CD4-positive, alpha-beta T cell treated with Interferon gamma for 1 hour (primary cell): ENCODE results near the gene SPARC.

Source experiments
- DNase-seq: peaks from one replicate; pipeline ENCODE4 v3.0.0-alpha.2; 2020

Gene SPARC

DNA sequence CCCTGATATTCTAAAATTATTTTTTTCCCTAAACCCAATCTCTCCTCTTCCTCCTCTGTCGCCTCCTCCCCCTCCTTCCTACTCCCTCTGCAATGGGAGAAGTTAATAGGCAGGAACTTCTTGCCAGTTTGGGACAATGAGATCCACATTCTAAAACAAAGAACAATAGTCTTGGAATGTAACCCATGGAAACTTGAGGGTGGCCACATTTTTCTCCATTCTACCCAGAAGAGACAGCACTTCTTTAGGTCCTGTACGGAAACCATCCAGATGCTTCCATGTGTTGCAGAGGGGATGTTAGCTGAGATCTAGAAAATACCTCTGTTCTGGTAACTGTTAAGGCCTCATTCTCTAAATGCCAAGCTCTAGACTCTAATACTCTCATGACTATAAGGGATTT, 10.0 kb downstream of the SPARC start:
- DNase-seq = no peak

DNA sequence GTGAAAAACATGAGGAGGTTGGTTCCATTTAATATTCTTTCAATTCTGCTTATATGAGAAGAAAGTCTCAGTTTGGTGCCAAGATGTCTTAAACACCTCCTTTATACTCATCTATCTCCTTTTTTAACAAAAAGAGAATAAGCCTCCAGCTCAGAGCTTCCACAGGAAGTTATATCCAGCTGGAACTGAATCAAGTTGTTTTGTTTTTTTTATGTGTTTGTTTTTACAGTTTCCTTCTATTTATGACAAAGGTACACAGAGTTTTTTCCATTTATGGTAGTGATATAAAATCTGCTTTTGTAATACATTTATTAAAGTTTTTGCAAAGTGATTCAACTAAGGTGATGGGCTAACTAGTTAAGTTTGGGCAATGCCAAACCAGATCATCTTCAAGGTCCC, 10.4 kb downstream of the SPARC start:
- DNase-seq = no peak

DNA sequence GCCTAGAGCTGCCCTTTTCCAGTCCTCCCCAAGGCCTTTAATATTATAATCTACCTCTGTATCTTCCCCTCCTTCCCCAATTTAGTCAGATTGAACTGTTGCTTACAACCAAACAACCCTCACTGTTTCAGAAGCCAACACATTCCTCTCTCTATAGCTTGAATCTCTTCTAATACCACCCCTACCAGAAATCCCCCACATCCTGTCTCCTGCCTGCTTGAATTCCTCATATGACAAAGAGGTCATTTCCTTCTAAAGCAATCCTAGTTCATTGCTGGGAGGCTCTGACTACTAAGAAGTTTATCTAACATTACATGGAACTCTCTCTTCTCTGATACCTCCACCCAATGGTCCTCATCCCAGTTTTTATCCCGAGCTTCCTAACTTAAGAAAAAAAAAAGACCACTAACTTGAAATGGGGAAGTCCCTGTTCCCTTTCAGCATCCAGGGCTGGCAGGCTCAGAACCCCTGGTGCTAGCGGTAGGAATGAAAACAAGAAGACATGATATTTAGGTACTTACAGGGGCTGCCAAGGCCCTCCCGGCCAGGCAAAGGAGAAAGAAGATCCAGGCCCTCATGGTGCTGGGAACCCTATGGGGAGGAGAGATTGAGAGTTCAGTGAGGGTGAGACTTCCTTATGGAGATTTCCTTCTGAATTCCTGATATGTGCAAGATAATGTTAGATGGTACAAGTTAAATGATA, 11.0 kb downstream of the SPARC start:
- DNase-seq = no peak

DNA sequence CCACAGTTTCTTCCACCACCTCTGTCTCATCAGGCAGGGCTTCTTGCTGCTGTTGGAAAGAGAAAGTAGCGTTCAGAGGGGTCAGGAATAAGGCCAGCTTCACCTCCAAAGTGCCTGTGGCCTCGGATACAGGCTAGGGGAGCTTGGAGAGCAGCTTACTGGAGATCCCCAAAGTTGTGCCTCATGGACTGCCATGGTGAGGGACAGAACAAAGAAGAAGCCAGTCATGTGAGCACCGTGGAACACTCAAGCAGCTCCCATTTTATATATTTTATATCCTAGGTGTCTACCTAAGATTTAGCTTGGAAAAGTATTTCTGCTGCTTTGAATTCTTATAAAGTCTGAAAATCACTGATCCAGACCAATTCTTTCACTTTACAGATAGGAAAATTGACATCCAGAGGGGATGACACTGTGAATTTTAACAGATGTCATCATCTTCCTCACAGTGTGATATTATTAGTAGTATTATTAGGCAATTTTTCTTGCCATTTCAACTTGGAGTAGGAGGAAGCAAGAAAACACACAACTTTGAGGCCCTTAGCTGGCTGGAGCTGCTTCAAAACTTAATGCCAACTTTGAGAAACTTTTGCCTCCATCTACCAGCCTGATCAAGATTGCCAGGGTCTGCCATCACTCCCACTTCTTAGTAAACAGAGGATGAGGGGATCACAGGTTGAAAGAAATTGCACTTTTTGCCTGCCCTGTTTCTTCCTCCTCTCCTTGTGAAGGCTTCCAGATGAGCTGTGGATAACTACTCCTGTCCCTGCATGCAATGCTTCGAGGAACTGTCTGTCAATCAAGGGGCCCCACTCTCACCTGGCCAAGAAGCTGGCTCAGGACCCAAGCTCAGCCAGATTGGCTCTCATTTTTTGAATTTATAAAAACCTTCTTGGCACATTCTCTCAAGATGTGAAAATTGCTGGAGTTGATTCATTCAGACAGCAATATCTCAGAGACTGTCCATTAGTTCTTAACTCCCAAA, 11.8 kb downstream of the SPARC start:
- DNase-seq = no peak

DNA sequence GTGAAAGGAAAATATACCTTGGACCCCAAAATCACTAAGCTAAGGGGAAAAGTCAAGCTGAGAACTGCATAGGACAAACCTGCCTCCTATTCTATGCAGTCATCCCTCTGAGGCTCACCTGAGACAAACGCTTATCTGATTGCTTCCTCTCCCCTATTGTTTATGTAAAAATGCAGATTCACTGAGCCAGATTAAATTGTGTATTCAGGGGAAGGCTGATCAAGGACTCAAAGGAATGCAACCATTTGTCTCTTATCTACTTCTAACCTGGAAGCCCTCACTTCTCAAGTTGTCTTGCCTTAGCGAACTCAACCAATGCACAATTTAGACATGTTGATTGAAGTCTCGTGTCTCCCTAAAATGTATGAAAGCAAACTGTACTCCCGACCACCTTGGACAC, 13.3 kb downstream of the SPARC start:
- DNase-seq = no peak

DNA sequence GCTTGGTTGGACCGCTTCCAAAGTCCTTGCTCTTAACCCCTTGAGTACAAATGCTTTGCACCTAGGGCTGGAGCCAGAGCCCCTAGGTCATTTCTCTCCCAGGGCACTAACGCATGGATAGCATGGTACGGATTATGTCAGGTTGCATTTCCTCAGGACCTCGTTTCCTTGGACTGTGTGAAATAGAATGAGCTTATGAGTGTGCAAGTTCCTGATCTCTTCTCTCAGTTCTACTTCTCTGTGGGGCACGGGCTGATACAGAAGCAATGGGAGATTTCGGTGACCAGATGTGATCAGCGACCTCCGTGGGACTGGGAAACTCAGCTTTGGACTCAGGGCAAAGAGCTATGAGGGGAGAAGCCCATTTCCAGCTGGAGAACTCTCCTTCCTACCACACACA, 14.2 kb downstream of the SPARC start:
- DNase-seq = no peak

DNA sequence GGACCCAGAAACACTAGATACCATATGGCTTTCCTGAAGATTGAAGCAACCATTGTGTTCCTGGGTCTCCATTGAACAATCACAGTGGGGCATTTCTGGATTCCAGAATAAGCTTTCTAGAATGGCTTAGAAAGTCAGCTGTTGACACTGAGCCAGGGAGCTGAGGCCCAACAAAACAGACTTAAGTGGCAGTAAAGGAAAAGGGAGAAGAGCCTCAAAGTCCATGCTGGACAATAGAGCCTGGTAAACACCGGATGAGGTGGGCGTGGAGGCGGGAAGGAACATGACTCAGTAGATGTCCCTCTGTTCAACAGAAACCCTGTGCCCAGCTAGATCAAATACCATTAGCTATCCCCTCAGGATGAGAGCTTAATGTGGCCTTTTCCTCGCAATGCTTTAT, 14.8 kb downstream of the SPARC start:
- DNase-seq = no peak

DNA sequence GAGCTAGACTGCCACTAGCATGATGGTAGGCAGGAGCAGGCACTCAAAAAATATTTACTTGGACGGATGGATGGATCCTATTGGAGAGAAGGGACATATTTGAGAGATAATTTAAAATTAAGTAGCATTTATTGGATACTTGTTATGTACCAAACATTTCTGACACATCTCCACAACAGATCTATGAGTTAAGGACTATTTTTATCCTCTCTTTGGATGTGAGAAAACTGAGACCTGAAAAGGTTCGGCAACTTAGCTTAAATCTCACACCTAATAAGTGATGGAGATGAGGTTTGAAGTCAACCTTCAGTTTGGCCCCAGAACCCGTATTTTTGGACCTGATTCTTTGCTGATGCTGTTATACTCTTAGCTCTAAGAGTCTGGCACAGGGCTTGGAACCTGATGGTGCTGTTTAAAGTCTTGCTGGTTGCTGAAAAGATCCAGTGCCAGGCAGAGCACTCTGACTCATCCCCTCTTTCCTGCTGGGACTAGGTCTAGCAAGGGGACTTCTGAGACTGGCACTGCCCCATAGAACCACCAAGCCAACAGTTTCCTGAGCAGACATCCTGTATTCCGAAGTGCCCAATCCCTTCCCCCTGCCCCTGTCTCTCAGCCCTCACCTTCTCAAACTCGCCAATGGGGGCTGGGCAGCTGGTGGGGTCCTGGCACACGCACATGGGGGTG, 15.6 kb downstream of the SPARC start:
- DNase-seq = no peak

DNA sequence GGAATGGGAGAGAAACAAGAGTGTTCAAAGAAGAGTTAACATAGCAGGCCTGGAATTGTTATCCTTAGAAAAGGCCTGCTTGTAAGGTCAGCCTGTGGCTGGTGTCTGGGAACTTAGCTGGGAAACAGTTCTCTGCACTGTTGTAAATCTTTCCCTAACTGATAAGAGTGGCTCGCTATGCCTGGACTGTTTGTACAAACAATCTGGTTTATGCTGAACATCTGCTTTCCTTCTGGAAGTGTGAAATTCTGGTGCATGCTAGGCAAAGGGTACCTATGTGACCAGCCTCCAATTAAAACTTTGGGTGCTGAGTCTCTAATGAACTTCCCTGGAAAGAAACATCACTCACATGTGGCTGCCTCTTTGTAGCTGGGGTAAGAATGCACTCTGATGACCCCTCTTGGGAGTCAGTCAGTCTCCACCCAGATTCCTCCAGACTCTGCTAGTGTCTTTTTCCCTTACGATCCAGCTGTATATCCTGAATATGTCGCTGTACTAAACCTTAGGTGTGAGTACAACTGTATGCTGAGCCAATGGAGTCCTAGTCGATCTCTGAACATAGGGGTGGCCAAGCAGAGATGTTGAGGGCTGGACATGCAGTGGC, 16.5 kb downstream of the SPARC start:
- no peak for DNase-seq

DNA sequence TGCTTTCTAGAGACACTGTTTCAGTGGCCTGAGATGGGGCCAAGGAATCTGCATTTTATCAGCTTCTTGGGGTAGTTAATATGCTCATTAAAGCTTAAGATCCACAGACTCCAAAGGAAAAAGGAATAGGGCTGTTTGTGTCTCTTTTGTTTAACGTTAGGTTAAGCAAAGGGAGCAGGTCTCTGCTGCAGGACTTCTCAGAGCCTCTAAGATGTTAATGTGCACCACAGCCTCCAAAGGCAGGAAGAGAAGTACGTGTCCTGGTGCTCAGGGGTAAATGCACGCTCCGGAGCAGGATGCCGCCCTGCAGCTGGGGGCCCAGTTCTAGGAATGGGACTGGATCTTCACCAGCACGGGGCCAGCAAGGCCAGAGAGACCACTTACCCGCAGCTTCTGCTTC, 19.6 kb downstream of the SPARC start:
- no peak for DNase-seq

DNA sequence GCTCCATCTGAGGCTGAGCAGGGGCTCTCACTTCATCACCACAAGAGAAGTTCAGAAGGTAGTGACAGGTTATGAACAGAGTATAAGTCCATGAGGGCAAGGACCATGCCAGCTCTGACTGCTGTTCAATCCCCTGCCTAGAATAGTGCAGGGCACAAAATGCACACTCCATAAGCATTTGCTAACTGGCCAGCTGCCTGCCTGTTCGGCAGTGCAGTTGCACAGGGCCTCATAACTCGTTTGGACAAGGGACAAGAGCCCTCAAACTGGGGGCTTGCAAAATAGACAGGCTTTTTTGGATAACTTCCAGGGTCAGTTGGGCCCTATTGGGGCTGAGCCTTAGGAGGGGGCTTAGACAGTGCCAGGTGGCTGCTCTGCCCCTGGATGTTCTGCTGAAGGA, 21.1 kb downstream of the SPARC start:
- no peak for DNase-seq

DNA sequence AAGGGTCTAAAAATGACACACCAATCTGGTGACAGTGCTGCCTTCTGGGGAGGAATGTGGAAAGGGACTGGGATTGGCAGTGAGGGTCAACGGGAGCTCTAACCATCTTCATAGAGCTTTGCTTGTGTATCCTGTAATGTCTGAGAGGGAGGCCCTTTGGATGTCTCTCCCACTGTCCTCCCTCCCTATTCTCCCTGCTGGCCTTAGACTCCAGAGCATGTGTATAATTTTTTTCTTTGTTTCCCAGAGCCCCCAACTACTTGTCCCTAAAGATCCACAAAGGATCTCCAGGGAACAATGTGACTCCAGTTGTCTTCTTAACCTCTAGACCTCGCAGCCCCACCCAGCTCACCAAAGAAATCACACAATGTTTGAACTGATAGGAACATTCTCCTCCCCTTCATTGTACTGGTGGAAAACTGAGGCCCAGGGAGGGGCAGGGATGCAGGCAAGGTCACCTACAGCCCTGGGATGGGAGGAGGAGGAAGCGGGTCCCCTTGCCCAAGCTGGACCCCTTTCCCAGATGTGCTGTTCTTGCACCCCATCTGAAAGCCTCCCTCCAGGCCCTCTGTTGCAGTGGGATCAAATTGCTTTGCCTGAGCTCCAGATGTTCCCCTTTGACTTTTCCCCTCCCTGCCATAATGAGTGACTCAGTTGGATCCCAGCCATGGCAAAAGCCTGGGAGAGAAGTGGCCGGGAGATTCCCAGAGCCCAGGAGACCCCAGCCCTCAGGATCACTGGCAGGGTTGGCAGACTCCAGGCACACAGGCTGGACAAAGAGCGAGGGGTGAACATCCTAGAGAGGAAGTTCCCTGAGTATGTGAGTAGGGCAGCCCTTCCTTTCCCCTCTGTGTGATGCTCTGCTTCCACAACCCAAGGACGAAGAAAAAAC, 21.8 kb downstream of the SPARC start:
- no peak for DNase-seq

DNA sequence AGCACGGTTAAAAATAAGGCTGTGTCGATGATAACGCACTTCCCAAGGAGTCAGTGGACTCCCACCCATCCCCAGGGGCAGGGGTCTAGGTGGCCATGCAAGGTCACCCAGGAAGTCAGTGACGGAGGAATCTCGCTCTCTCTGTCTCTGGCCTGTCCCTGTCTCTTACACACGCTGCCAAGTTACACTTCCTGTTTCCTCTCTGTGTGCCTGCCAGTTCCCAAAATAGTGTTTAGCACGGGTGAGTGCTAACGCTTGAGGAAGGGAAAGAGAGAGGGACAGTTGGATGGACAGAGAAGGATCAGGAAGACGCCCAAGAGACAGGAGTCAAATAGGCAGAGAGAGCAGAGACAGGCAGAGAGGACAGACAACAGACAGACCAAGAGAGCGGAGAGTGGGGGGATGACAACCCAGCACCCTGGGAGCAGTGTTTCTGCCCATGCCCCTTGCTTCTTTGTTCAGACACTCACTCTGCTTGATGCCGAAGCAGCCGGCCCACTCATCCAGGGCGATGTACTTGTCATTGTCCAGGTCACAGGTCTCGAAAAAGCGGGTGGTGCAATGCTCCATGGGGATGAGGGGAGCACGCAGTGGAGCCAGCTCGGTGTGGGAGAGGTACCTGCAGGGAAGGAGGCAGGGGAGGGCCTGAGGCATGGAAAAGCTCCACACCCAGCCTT, 23.0 kb downstream of the SPARC start:
- peak; percentile 10 for DNase-seq

DNA sequence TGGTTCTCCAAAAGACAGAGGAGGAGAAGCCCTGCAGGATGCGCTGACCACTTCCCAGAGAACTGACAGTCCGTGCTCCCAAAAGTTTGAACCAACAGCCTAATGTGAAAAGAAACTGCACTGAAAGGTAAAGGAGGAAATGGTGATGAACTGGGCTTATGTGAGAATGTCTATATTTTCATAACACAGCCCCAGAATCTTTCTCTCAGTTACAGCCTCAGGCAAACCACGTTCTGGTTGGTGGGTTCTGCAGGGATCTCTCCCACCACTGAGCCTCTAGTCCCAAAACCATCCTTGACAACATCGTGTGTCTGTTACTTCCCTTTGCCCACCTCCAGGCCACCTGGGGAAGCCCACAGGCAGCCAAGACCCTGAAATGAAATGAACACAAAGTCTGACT, 23.9 kb downstream of the SPARC start:
- no peak for DNase-seq

DNA sequence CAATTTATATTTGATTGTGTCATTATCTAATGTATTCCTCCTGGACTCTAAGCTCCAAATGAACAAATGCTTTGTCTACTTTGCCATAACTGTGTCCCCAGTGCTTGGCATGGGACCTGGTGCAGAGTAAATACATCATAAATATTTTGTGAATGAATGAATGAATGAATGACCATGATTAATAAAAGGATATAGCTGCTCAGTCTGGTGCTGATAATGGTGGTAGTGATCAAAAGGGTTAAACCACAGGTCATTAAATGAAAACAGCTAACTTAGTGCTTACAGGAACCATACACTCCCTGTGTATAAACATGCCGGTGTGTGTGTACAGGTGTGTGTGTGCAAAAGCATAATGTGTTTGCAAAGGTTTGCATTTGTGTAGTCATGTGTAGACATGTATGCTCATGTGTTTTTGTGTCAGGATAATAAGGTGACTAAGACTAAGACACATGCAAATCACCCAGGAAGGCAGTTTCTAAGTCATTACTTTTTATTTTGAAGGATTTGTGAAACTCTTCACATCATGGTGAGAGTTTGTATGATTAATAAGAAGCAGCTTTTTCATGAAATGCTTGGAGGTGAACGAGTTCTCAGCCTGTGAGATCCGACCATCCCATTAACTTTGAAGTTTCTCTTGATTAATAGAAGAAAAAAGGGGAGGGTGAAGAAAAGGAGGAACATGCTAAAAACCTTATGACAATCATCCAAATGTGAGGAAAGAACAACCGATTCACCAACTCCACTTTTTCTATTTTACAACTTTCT, 24.6 kb downstream of the SPARC start:
- no peak for DNase-seq

DNA sequence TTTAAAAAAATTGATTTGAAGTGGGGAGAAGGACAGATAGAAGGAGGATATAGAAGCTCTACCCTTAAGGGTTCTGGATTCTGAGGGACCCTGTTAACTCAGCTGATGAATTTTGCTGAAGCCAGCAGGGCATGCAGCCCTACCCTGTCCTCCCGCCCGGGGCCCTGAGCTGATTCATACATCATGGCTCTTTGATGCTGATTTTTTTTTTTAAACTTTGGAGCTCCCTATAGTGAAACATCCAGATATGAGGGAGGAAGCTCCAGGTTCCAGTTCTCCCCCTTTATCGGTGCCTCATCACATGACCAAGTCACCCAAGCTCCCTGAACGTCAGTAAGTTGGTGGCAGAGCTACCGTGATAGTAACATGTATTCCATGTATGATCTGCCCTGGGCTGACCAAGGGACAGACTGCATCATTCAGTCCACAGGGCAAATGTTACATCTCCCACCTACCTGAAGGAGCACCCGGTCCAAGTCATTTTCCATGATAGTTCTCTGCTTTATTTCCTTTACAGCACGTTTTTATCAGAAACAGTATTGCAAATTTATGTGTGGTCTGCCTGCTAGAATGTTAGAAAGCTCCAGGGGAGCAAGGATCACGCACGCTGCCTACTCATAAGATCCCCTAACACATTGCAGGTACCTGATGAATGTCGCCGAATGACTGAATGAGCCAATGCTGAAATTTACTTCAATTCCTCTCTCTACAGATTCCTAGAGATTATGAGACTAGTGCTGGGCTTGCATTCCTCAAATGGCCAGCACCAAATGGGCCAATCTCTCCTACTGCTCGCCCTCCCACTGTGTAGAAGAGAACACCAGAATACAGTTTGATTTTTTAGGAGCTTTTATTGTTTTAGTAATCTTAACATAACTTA, 25.9 kb downstream of the SPARC start:
- DNase-seq = no peak

DNA sequence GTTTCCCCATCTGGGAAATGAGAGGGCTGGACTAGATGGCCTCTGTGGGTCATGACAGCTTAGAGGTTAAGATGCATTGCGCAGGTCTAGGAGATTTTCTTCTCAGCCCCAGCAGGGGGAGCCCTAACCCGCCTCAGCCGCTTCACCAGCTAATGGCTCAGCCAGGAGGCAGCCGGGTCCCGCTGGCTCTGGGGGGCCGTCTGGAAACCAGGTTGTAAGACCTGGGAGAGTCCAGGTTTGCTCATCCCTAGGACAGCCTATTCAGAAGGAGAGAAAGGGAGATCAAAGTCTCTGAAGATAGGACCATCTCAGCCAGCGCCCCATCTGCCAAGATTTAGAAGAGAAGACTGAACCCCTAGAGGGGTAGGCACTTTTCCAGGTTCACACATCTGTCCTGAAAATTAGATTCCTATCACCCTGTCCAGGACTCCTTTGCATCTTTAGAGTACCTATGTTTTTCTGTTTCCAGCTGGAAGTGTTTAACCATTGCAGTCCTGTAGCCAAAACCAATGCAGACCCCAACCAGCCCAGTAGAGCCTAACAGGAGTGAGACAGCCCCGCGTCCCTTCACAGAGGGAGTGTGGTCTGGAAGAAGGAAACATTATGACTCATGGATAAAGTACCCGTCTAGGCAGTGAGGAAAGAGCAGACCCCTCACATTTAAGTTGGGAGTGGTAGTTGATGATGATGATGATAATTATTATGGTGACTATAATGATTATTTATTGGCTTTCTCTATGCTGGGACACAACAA, 27.5 kb downstream of the SPARC start:
- peak; percentile 77 for DNase-seq

DNA sequence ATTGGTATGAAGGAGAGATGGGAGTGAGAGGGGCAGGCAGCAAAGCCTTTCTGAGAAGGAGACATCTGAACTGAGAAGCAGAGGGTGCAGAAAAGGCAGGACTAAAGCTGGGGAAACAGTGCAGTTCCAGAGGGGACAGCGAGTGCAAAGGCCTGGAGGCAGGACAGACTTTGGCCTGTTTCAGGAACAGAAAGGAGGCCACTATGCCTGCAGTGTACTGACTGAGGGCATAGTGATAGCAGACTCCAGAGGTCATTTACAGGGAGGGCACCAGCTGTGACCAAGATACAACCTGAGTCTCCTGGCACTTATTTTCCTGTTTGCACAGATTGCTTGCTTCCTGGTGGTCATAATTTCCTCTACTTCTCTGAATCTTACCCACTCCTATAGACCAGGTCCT, 29.6 kb downstream of the SPARC start:
- no peak for DNase-seq

DNA sequence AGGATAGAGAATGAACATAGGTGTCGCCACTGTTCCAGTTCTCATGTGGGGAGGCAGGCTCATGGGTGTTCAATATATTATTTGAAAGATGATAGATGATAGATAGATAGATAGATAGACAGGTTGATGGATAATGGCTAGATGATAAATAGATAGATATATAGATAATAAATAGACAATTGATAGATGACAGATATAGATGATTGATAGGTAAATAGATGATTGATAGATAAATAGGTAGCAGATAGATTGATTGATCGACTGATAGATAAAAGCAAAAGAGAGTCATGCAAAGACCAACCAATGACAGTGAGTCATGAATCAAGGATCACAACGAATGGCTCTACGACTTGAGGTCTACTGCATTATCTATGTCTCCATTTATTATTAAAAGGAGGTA, 30.4 kb downstream of the SPARC start:
- DNase-seq = no peak
